OCI-LY3 (cell line): Measurements from ENCODE around the gene NUP62.
A peak's percentile ranks its signal among the peaks of the same experiment; 100 is the strongest.

Source experiments
- H2AFZ ChIP-seq: fragments of 200-600, 300-600 bp; shearing (Covaris generic); 2 replicates; pipeline ENCODE4 v1.6.0; 2014; ENCODE audit warnings: antibody characterized with exemption, low read depth, low read length
- H3K27ac ChIP-seq: fragments of 200-600, 300-600 bp; sonication (generic); 2 replicates; pipeline ENCODE4 v1.5.1; 2014; ENCODE audit warnings: mild to moderate bottlenecking, low read length, moderate library complexity, mixed read lengths
- H3K27me3 ChIP-seq: fragments of 200-600, 300-600 bp; sonication (generic); 2 replicates; pipeline ENCODE4 v1.6.1; 2014; ENCODE audit warnings: low read depth, low read length, mixed read lengths
- H3K36me3 ChIP-seq: fragments of 200-600, 300-600 bp; sonication (generic); replicated peaks from 2 replicates; pipeline ENCODE3; 2014; ENCODE audit warnings: low read depth, low read length, mixed read lengths
- H3K4me1 ChIP-seq: fragments of 300-600, 200-600 bp; sonication (generic); 2 replicates; pipeline ENCODE4 v1.6.1; 2014; ENCODE audit warnings: low read length, mixed read lengths
- H3K4me2 ChIP-seq: fragments of 200-600, 300-600 bp; sonication (generic); 2 replicates; pipeline ENCODE4 v1.6.1; 2014; ENCODE audit warnings: low read length, mixed read lengths
- H3K4me3 ChIP-seq: fragments of 300-600, 200-600 bp; sonication (generic); 2 replicates; pipeline ENCODE4 v1.5.1; 2014; ENCODE audit warnings: antibody characterized with exemption, mild to moderate bottlenecking, low read length, moderate library complexity
- H3K79me2 ChIP-seq: fragments of 300-600, 200-600 bp; shearing (Covaris generic); 2 replicates; pipeline ENCODE4 v1.6.1; 2014; ENCODE audit warnings: mild to moderate bottlenecking, low read length, mixed read lengths
- H3K9ac ChIP-seq: fragments of 300-600, 200-600 bp; shearing (Covaris generic); 2 replicates; pipeline ENCODE4 v1.6.0; 2014; ENCODE audit warnings: mild to moderate bottlenecking, low read length, moderate library complexity
- H3K9me3 ChIP-seq: fragments of 200-600, 300-600 bp; shearing (Covaris generic); 2 replicates; pipeline ENCODE4 v1.6.1; 2014; ENCODE audit warnings: low read length, mixed read lengths; ENCODE audit not compliant: insufficient read depth
- H4K20me1 ChIP-seq: fragments of 200-600, 300-600 bp; sonication (generic); 2 replicates; pipeline ENCODE4 v1.6.1; 2016; ENCODE audit warnings: low read length, mixed read lengths; ENCODE audit not compliant: insufficient read depth
- EZH2phosphoT487 ChIP-seq: fragments of 200-600 bp; shearing (Covaris generic); IDR thresholded peaks from 2 replicates; pipeline ENCODE4 v1.6.1; 2018; ENCODE audit warnings: antibody characterized with exemption, mixed run types, low read depth
- TF ChIP-seq, protein P1 (sequence below): fragments of 200-600, 300-600 bp; sonication (generic); IDR thresholded peaks from 2 replicates; pipeline ENCODE4 v1.5.1; 2014; ENCODE audit warnings: antibody characterized with exemption, low read length, low read depth

Gene NUP62

DNA sequence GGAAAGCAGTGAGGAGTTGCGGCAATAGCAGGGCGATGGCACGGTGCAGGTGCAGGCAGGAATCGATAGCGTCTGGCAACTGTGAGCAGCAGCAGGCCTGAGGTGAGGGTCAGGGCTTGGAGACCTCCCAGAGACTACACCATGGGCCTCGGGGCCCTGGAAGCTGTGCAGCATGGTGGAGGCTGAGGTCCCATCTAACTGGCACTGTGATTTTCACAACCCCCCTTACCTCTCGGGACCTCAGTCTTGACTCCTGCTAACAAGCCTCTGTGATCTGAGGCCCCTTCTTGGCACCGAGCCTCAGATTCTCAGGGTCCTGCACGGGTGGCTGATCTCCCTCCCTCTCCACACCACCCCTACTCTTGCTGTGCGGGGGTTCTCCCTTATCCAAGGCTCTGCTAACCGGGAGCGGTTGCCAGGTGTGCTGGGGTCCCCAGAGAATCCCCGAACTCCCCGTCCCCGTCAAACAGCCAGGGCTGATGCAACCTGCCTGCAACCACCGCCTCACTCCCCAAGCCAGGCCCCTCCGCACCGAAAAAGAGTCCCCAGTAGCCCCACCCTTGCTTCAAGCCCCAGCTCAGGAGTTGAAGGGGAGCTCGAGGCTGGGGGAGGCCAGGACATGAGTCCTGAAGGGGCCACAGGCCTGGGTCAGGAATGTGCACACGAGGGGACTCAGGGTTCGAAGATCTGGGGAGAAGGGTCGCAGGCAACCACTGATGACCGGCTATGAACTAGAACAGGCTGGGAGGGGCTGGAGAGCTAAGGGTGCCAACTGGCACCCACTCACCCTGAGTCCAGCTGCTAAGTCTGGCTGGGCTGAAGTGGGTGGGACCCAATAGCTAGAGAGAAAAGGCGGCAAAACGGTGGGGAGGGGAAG is 5.1 kb downstream of the NUP62 start:
- H4K20me1 ChIP-seq = no peaks in the 10 kb centered on the region
- peak overlapping the region; percentile 93 for H3K9ac ChIP-seq
- peak overlapping the region; percentile 94 for H3K27ac ChIP-seq
- H3K36me3 ChIP-seq = peaks cover 31% of the 10 kb centered on the region
- no peak for TF ChIP-seq EZH2phosphoT487
- TF ChIP-seq, protein P1, sequence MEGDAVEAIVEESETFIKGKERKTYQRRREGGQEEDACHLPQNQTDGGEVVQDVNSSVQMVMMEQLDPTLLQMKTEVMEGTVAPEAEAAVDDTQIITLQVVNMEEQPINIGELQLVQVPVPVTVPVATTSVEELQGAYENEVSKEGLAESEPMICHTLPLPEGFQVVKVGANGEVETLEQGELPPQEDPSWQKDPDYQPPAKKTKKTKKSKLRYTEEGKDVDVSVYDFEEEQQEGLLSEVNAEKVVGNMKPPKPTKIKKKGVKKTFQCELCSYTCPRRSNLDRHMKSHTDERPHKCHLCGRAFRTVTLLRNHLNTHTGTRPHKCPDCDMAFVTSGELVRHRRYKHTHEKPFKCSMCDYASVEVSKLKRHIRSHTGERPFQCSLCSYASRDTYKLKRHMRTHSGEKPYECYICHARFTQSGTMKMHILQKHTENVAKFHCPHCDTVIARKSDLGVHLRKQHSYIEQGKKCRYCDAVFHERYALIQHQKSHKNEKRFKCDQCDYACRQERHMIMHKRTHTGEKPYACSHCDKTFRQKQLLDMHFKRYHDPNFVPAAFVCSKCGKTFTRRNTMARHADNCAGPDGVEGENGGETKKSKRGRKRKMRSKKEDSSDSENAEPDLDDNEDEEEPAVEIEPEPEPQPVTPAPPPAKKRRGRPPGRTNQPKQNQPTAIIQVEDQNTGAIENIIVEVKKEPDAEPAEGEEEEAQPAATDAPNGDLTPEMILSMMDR = no peak
- H3K4me2 ChIP-seq = peak overlapping the region; percentile 87
- H3K4me3 ChIP-seq = peak overlapping the region; percentile 60
- peaks cover 84% of the 10 kb centered on the region for H3K79me2 ChIP-seq
- no peak overlapping the region for H2AFZ ChIP-seq
- H3K27me3 ChIP-seq = no peaks in the 10 kb centered on the region
- H3K4me1 ChIP-seq = peaks cover 90% of the 10 kb centered on the region
- H3K9me3 ChIP-seq = 0 out of 2 replicates have a peak, but pooled peaks cover 3% of the 10 kb centered on the region

GRCh38 chr19:49923055-49924003 is 6.0 kb downstream of the NUP62 start:
- TF ChIP-seq EZH2phosphoT487 = no peak
- TF ChIP-seq, protein P1 = no peak
- H3K9ac ChIP-seq = peak overlapping the region; percentile 93
- peaks cover 82% of the 10 kb centered on the region for H3K79me2 ChIP-seq
- H4K20me1 ChIP-seq = no peaks in the 10 kb centered on the region
- H2AFZ ChIP-seq = no peak overlapping the region
- H3K27me3 ChIP-seq = no peaks in the 10 kb centered on the region
- peak overlapping the region; percentile 94 for H3K27ac ChIP-seq
- H3K36me3 ChIP-seq = peaks cover 30% of the 10 kb centered on the region
- peaks cover 93% of the 10 kb centered on the region for H3K4me1 ChIP-seq
- peak overlapping the region; percentile 74 for H3K4me3 ChIP-seq
- H3K9me3 ChIP-seq = 0 out of 2 replicates have a peak, but pooled peaks cover 3% of the 10 kb centered on the region
- H3K4me2 ChIP-seq = peak overlapping the region; percentile 95

GRCh38 chr19:49921871-49922795 is 7.2 kb downstream of the NUP62 start:
- Histone ChIP-seq H3K27ac (peak overlapping the region; percentile 94), H2AFZ (no peak overlapping the region)

More at GRCh38 chr19:49921871-49922795, 7.2 kb downstream of the NUP62 start:
- Histone ChIP-seq H3K4me2 (peak overlapping the region; percentile 95), H3K9ac (peak overlapping the region; percentile 93), H3K27me3 (no peaks in the 10 kb centered on the region), H4K20me1 (no peaks in the 10 kb centered on the region), H3K4me1 (peaks cover 93% of the 10 kb centered on the region), H3K9me3 (no peaks in the 10 kb centered on the region), H3K36me3 (peaks cover 26% of the 10 kb centered on the region), H3K79me2 (peaks cover 82% of the 10 kb centered on the region), H3K4me3 (peak overlapping the region; percentile 74)
- no peak for TF ChIP-seq EZH2phosphoT487
- TF ChIP-seq, protein P1 = no peak
